Measurements from ENCODE around the gene NFIX. TPM values are rescaled to one million over a fixed set of nuclear protein-coding genes. Genes with fewer than 3 reads are reported as not detected.
A peak's percentile ranks its signal among the peaks of the same experiment; 100 is the strongest.

Gene NFIX
- total RNA-seq, 4 donors from 2014 or later = 56.0 to 154 (median 79.4) TPM

GRCh38 chr19:13093407-13094105, 98.3 kb downstream of the NFIX start:
- TF ChIP-seq POLR2A (IDR thresholded peaks at IDR 0.05; ENCODE audit: low read depth) (no peak), POLR2AphosphoS5 (IDR thresholded peaks at IDR 0.05) (peak; percentile 25 to 61), EP300 (IDR thresholded peaks at IDR 0.05) (no peak), CTCF (IDR thresholded peaks at IDR 0.05) (peak; percentile 94 to 97 (median 97))
- Histone ChIP-seq H3K27me3 (peaks cover 0 to 8% (median 0%) of the 10 kb centered on the region in 4 donors), H3K36me3 (peaks cover 5 to 28% (median 25%) of the 10 kb centered on the region in 4 donors), H3K4me3 (no peak overlapping the region), H3K27ac (replicated peaks in 1 of 4) (peak overlapping the region; percentile 79 to 90 (median 86)), H3K4me1 (peaks cover 67 to 97% (median 94%) of the 10 kb centered on the region in 4 donors), H3K9me3 (no peaks in the 10 kb centered on the region)
- intact Hi-C loops (cut with DNase I) = loop anchor here (1.0 kb wide), 1 partner anchor 115 kb away; no protein-coding TSS in a partner anchor
- 37% methylated on average over 9 of the region's 12 CpGs for whole genome bisulfite sequencing
- DNase-seq (ENCODE audit: extremely low spot score) = no peak

GRCh38 chr19:13094106-13094504, 98.8 kb downstream of the NFIX start:
- Histone ChIP-seq H3K27ac (replicated peaks in 1 of 4) (peak overlapping the region; percentile 75 to 90 (median 82)), H3K27me3 (peaks cover 0 to 8% (median 0%) of the 10 kb centered on the region in 4 donors), H3K4me3 (no peak overlapping the region), H3K4me1 (peaks cover 73 to 98% (median 96%) of the 10 kb centered on the region in 4 donors), H3K36me3 (peaks cover 5 to 26% (median 23%) of the 10 kb centered on the region in 4 donors), H3K9me3 (no peaks in the 10 kb centered on the region)
- intact Hi-C loops (cut with DNase I) = no loop called here
- WGBS = 40% methylated on average over 3 of the region's 5 CpGs
- TF ChIP-seq EP300 (IDR thresholded peaks at IDR 0.05) = no peak
- peak in 1 of 3 experiments; percentile 2 for TF ChIP-seq CTCF (IDR thresholded peaks at IDR 0.05)
- no peak for TF ChIP-seq POLR2A (IDR thresholded peaks at IDR 0.05; ENCODE audit: low read depth)
- DNase-seq (ENCODE audit: extremely low spot score) = no peak

GRCh38 chr19:13094771-13095392, 99.6 kb downstream of the NFIX start:
- Histone ChIP-seq H3K27ac (replicated peaks in 1 of 4) (peak overlapping the region; percentile 75 to 90 (median 82)), H3K36me3 (peaks cover 5 to 23% (median 21%) of the 10 kb centered on the region in 4 donors), H3K4me1 (peaks cover 76 to 98% (median 96%) of the 10 kb centered on the region in 4 donors), H3K4me3 (peak overlapping the region; percentile 29 to 55 (median 36)), H3K27me3 (peaks cover 0 to 8% (median 0%) of the 10 kb centered on the region in 4 donors), H3K9me3 (no peaks in the 10 kb centered on the region)
- WGBS = 61% methylated on average over 13 of the region's 16 CpGs
- DNase-seq (ENCODE audit: extremely low spot score) = no peak
- intact Hi-C loops (cut with DNase I) = no loop called here
- TF ChIP-seq CTCF (IDR thresholded peaks at IDR 0.05) = no peak
- TF ChIP-seq EP300 (IDR thresholded peaks at IDR 0.05) = no peak
- TF ChIP-seq POLR2AphosphoS5 (IDR thresholded peaks at IDR 0.05) = no peak
- TF ChIP-seq POLR2A (IDR thresholded peaks at IDR 0.05; ENCODE audit: low read depth) = no peak

- H3K27me3 ChIP-seq = peaks cover 0 to 8% (median 0%) of the 10 kb centered on the region in 4 donors
- H3K4me3 ChIP-seq = peak overlapping the region; percentile 29 to 55 (median 36)
- intact Hi-C loops (cut with DNase I) = no loop called here
- TF ChIP-seq POLR2AphosphoS5 (IDR thresholded peaks at IDR 0.05) (no peak), POLR2A (IDR thresholded peaks at IDR 0.05; ENCODE audit: low read depth) (no peak), CTCF (IDR thresholded peaks at IDR 0.05) (no peak), EP300 (IDR thresholded peaks at IDR 0.05) (no peak)
- H3K4me1 ChIP-seq = peaks cover 76 to 97% (median 95%) of the 10 kb centered on the region in 4 donors
- peak overlapping the region; percentile 75 to 90 (median 82) for H3K27ac ChIP-seq (replicated peaks in 1 of 4)
- WGBS = 76% methylated on average over 14 of the region's 25 CpGs
- no peak for DNase-seq (ENCODE audit: extremely low spot score)
- no peaks in the 10 kb centered on the region for H3K9me3 ChIP-seq
- H3K36me3 ChIP-seq = peaks cover 5 to 22% (median 19%) of the 10 kb centered on the region in 4 donors
Measured at GRCh38 chr19:13095393-13095784, 100.1 kb downstream of the NFIX start.
